MV-4-11 (cell line): ENCODE results near the gene ITGA5.
A peak's percentile ranks its signal among the peaks of the same experiment; 100 is the strongest.

ENCODE experiments used
- DNase-seq: peaks from one replicate; lab custom pipeline; 2025; lab: John Stamatoyannopoulos, UW

Gene ITGA5

DNA sequence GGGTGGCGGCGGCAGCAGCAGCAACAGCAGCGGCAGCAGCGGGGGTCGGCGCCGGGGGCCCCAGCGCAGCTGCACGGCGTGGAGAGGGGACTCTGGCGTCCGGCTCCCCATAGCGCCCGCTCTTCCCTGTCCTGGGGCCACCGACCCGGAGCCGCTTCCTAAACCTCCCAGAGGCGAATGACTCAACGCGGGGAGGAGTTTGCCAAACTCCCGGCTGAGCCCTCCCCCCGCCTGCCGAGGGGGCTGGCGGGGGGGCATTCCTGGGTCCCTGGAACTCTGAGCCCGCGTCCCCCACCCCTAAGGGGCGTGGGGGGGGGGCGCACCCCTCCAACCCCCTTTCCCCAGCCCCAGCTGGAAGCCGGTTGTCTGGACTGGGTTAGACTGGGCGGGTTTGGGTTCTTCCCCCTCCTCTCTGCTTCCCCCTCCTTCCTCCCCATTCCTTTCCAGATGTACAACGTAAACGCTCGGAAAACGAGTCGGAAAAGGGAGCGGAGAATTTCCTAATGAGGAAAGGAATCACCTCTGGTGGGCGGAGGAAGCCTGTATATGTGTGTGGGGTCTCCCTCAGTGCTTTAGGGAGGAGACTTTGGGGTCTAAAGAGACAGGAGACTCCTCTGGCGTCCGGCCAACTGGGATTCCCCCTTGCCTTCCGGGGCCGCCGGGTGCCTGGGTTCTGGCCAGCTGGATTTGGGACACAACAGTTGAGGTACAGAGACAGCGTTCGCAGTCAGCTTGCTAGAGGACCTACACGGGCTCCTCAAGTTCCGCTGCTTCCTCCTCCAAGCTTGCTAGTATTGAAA, at the start of gene ITGA5:
ITGA5 (minus strand) TSS at position 179 of the 800 bp plus-strand sequence; CDS start at position 111, 68 bp downstream.
- peak; percentile 32 for DNase-seq

DNA sequence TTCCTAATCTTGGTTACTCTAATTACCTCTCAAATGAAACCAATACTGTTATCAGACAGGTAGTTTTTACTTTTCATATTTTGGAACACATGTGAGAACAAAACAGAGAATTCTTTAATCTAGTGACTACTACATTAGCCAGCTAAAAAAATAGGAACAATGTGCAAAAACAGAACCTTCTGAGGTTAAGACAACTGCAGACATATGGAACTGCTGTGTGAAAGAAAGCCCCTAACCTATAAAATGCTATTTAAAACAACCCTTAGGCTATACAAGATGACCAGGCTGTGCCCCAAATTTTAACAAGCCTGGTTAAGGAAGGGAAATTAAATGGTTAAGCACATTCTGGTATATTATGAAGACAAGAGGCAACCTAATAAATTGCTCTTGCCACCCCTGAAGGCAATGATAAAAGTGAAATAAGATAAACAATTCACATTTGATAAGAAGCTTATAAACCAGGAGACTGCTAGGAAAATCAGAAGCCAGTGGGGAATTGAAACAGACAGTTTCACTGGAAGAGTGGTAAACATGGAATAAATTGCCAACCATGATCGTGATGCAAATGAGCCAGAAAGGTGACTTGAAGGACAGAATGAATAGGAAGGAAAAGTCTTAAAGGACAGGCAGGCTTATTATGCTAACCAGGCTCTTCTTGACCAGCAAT, 46.9 kb upstream of the ITGA5 start:
- DNase-seq = no peak

DNA sequence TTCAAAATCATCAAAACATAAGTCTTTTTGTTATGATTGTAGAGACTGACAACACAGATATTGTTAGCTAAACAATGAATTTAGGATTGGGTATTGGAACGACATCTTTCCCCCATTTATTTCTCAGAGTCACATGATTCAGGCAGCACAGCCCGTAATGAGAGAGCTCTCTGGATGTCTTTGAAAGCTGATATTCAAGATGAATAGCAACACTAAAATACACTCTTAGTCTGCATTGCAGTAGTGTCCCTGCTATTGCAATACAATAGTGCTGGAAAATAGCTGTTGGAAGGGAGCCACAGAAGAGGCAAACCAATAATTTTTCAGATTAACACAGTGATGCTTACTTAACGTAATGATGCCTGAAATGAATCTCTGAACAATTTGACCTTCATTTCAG, 44.4 kb upstream of the ITGA5 start:
- DNase-seq = no peak

DNA sequence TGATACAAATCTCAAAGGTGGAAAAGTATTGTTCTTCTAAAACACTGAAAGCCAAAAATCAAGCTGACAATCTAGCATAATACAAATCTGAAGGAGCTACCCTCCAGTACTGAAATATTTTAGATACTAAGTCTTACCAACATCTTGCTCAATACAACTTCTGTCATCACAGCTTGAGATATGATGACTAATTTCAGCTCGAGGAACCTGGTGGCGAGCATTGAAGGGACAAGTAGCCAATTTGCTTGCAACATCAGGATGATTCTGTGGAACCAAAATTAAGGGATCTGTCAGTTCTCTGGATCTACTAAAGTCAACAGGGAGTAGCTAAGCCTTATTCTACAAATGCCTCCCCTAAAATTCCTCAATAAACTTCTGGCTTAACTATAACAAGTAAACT, 44.0 kb upstream of the ITGA5 start:
- peak; percentile 92 for DNase-seq

DNA sequence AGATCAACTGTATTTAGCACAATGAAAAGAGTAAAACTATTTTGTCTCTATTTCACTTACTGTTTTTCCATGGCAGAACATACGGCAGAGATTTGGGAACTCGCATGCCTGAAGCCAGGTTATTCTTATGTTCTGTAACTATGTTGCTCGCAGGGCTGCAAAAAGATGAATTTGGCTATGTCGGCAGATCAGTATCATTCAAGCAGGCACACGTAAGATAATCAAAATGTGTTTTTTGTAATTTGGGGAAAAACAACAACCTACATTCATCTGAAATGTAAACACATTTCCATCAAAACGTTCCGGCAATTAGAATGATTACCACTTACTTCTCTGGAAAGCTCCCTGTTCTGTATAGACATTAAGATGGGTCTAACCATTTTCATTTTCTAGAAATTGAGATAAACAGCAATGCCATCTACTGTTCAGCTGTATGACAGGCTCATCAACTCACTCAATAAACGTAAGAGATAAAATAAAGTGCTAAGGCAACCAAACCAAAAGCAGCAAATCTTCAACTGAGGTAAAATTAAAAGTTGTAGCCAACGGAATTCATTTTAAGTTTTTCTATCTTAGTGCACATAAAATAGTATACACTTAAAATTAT, 41.4 kb upstream of the ITGA5 start:
- DNase-seq = peak; percentile 10

DNA sequence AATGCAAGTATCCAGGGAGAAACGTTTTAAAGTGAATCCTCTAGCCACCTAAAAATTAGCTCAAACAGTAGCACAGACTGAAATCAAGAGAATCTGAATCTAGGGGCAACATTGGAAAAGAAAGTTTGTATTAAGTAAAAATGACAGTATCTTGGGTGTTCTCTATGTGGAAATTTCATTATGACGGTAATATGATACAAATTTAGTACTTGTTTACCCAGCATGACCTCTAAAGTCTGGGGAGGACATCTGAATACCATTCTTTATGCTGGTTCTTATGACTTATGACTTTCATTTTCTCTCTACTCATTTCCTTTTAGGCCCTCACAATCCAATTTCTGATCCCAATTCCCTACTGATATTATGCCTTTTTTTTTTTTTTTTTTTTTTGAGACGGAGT, 40.3 kb upstream of the ITGA5 start:
- no peak for DNase-seq

DNA sequence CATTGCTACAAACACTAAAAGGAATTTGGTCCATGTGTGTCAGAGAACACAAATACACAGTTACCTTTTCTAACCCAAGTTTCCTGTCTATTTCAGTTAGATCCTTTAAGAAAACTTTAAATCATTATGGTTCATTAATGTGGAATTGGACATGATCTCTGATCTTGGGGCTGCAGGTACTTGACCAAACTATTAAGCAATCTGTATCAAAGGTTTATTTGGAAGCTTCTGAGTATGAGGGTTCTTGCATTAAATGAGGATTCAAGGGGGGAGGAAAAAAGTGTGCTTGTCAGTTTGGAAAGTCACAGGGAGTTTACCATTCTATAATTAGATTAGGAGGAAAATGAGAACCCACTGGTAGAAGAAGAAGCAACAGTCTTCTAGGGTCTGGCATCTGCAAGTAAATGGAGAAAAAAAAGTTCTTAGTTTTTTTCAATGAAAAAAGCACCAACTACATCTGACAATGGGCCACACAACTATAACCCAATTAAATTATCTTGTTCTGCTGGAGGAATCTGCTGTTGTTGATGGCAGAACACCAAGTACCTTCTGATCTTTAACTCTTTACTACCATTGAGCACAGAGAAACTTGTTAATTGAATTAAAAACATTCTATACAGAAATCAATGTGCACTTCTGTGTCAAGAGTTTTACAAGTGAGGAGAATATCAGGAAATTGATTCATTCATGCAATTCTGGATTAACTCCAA, 36.8 kb upstream of the ITGA5 start:
- DNase-seq = no peak

DNA sequence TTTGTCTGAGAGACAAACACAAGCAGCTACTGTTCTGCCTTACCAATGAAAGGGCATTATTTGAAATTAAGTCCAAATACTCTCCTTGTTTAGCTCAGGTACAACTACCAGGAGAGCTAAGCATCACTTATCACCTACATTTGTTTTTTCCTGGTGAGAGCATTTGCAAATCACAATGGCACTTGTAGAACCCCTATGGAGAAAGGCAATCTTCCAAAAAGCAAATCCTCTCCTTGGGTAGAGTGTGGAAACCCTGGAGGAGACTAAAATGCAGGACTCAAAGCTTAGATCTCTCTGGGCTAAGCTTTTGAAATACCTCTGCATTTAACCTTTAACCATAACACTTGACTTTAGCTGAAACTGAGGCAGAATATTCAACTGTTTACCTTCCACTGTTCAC, 33.6 kb upstream of the ITGA5 start:
- no peak for DNase-seq

DNA sequence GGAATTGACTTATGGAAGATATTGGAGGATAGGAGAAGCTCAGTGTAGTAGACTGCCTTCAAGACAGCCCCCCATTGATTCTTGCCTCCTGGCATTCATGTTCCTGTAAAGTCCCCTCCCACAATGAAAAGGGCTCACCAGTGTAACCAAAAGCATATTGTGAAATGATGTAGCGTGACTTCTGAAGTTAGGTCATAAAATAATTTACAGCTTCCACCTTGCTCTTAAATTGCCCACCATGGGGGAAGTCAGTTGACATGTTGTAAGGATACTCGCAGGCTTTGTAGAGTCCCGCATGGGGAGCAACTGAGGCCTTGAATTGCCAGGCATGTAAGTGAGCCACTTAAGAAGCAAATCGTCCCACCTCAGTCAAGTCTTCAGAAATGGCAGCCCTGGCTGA, 29.3 kb upstream of the ITGA5 start:
- DNase-seq = peak; percentile 83

DNA sequence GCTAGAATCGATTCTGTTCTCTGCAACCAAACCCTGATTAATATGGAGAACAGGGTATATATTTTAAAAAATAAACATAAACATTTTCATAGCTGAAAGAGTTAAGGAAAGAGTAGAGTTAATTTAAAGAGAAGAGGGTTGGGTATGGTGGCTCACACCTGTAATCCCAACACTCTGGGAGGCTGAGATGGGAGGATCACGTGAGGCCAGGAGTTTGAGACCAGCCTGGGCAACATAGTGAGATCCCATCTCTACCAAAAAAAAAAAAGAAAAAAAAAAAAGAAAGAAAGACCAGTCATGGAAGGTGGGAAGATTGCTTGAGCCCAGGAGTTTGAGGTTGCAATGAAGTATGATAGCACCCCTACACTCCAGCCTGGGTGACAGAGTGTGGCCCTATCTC, 28.9 kb upstream of the ITGA5 start:
- no peak for DNase-seq

DNA sequence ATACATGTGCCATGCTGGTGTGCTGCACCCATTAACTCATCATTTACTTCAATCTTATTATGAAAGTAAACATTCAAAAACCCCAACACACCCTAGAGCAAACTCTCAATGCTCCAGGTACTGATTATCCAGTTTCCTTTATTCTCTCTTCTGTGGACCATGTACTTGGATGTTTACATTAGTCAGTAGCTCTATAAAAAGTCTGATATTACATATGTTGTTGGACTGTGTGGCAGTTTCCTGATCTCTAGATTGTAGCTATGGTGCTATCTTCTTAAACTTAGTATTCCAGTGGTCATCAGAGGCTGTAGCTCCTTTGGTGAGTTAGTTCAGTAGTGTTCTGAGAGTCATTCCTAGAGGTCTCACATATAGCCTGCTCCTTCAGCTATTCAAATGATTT, 25.1 kb upstream of the ITGA5 start:
- DNase-seq = no peak

DNA sequence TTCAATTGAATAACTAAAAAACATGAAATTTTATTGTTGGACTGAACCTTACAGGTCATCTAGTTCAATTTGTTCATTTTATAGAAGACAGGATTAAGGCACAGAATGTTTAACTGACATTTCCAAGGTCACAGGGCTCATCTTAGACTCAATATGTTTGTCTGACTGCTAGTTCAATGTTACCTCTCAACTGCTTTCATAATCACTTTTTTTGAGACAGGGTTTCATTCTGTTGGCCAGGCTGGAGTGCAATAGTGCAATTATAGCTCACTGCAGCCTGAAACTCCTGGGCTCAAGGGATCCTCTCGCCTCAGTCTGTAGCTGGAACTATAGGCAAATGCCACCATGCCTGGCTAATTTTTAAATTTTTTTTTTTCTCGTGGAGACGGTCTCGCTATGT, 24.4 kb upstream of the ITGA5 start:
- peak; percentile 7 for DNase-seq

DNA sequence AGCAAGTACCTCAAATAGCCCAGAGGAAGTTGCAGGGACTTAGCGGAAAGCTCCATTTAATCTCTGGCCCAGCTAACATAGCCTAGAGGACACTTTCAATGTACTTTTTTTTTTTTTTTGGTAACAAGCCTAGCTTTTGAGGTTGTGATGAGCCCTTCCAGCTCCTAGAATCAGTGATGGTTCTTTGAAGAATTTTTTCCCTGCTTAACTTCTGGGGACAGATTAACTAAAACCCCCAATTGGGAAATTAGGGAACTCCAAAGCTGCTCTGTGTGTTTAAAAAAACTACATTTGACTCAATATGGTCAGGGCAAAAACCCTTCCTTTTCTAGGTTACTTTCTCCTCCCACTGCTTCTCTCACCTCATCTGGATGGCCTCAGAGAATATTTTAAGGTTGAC, 23.9 kb upstream of the ITGA5 start:
- DNase-seq = peak; percentile 62

DNA sequence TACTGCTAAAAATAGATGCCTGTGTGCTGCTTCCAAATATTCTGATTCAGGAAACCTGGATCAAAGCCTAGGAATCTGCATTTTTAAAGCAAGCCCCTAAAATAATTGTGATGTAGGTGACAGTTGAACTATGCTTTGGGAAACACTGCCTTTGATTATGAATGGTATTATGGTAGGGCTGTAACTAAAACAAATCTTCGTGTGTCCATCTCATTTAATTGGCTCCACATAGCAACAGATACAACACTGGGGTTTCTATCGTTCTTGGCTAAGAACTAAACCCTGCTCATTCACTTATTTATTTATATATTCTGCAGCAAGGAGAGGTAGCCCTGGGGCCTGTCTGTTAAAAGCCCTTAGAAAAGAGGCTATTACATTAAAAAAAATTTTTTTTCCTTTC, 23.0 kb upstream of the ITGA5 start:
- DNase-seq = no peak

DNA sequence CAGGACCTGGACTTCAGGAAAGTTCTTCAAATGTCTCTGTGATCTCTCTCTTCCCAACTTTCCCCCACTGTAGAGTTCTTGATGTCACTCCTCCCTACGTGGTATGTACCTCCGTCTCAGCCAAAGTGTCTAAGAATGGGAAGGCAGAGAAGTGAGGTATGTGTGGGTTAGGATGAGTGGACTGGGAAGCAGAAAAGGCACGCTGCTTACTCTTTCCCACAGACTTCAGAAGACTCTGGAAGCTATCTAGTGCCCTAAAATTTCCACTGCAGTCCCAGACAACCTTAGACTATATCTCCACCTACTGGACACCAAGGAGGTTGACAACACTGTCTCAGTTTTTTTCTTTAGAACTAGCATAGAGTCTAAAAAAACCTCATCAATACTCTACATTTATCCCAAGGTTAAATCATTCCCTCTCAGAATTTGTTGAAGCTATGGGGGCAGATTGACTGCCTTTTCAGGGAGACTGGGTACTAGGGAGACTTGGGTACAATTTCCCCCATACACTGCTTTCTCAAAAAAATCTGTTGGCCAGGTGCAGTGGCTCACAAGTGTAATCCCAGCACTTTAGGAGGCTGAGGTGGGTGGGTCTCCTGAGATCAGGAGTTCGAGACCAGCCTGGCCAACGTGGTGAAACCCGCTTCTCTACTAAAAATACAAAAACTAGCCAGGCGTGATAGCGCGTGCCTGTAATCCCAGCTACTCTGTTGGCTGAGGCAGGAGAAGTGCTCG, 20.6 kb upstream of the ITGA5 start:
- peak; percentile 62 for DNase-seq

DNA sequence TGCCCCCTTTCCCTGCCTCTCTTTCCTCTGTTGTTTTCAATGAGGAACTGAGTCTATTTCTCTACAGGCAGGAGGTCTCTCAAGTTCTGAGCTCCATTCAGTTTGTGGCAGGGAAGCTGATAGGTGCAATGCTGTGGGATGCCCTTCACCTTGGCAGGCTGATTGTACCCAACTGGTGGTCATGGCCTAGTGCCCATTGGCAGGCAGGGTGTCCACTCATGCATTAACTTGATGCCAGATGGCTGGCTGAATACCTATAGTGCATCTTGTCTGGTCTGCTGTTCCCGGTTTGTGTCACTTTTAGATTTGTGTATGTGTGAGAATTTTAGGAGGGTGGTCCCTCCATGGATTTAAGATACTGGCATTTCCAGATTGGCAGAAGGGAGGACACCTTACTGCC, 20.0 kb upstream of the ITGA5 start:
- no peak for DNase-seq

DNA sequence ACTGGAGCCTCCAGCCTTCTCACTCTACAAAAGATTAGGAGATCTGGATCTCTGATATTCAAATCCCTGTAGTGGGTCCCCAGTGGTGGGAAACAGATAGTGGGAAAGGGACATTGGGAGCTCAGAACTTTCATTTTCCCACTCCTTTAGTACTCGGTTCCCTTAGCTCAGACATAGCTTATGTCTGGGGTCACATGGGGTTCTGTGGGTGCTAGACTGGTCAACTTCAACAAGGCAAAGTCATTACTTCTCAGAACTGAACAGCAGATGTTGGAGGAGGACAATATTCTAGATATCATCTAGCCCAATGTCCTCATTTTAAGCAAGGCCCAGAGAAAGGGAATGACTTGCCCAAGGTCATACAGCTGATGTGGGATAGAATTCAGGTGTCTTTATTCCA, 19.5 kb upstream of the ITGA5 start:
- peak; percentile 7 for DNase-seq

DNA sequence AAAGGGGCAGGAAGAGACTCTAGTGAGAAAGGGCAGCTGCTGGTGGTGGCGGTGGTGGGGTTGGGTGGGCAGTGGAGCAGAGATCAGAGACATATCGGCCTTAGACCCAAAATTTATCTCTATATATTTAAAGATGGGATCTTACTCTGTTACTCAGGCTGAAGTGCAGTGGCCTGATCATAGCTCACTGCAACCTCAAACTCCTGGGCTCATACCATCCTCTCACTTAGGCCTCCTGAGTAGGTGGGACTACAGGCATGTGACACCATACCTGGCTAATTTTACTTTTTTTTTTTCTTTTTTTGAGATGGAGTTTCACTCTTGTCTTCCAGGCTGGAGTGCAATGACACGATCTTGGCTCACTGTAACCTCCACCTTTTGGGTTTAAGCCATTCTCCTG, 18.6 kb upstream of the ITGA5 start:
- no peak for DNase-seq

DNA sequence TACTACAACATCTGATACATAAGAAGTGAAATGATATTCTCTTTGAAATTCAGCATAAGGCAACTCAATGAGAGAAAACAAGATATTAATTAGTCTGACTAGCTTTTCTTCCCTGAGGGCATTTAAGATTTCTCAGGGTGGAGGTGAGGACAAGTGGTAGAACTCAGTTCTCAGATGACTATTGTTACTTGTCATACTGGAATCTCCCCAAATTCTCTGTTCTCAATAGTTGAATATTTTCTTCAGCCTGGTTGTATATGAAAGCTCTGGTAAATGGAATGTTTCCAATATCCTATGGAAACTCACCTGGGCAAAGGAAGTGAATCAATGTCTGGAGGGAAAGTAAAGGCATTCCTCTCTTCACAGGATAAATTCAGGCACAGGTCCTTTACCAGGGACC, 18.2 kb upstream of the ITGA5 start:
- no peak for DNase-seq

DNA sequence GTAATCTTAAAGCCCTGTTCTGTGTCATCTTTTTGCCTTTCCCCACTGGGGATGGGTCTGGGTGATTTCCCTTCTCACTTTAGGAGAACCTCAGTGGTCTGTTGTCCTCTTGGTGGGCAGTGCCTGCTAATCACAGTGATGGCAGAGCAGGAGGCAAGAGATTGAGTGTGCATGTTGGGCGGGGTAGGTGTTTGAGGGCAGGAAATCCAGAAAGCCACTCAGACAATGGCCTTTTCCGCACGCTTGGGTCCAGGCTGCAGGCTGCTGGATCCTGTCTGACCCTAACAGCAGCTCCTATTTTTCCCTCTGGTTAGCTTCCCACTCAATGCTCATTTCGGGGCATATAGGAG, 13.7 kb upstream of the ITGA5 start:
- DNase-seq = no peak

DNA sequence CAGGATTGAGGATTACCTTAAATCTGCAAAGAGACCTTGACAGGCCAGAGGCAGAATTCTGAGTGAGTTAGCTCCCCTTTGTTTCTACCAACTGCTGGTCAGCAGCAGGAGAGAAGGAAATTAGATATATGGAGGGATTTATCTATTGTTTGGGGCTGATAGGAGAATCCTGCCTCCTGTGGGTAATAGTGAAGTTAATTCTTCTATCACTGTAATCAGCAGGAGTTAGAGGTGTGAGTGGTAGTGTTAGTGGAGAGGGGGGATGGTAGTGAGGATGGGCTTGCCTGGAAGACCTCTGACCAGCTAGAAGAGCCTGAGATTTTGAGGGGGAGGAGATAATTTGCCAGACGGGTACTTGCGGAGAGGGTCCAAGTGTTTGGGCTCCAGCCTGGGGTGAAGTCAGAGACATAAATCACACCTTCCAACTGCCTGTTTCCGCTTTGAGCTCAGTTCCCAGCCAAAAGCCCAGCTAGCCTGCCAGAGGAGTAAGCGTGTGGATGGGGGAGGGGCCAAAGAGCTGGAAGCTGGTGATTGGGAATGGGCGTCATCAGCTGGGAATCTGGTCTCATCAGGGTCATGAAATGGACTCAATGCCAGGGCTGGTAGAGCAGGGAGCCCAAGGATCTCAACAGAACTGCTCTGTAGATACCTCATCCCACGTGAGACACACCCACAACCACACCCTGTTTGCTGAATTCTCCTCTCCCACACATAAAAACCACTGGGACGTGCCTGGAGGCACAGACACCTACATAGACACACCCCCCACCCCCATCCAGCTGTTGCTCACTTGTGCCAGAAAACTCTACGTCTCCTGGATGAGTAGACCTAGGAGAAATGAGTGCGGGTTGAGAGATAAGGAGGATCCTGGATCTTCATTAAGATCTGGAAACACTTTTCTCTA, 13.1 kb upstream of the ITGA5 start:
- DNase-seq = no peak
